ENCODE data around the gene COL21A1. TPM values are rescaled to one million over a fixed set of nuclear protein-coding genes. Genes with fewer than 3 reads are reported as not detected.
A peak's percentile ranks its signal among the peaks of the same experiment; 100 is the strongest.

Gene COL21A1
- total and polyA plus RNA-seq, 2 of the 4 experiments (the other 2 are of a cell fraction): 0.05 TPM; not detected in 1

DNA sequence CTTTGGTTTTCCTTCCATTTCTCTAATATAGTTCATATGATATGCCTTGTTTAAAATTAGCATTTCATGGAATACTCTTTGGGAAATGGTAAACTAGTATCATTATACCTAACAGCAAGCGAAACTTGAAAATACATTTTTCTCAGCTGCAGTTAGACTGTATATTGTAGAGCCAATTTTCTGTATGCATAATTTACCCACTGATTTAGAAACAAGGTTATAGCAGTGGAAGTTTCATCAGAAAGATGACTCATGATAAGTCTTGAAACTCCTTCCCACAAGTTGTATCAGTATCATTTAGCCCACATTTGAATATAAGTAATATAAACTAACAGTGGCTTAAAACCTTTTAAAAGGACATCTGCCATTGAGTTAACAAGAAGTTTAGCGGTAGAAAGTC, 207.2 kb downstream of the COL21A1 start:
- no CpG with 5 or more reads among the region's 2 CpGs for WGBS, 2 experiments (ENCODE audit: extremely low coverage in 2 of 2, insufficient read length in 1 of 2)
- 0 out of 4 replicates have a peak overlapping the region, but pooled peaks of 1 of the 2 experiments have one; percentile 17 for H4K8ac ChIP-seq (ENCODE audit: low read depth in 2 of 2, low read length in 2 of 2)
- H2AFZ ChIP-seq (replicated peaks; ENCODE audit: low read length, poor library complexity): no peak overlapping the region
- peak overlapping the region; percentile 37 for H3K4me2 ChIP-seq (ENCODE audit: low read depth, low read length)
- H2BK120ac ChIP-seq (ENCODE audit: low read depth, low read length): peak overlapping the region; percentile 7; the same call in 1 of the 2 replicates
- BruUV-seq (replicated peaks): no TSS peak
- TF ChIP-seq FOS (IDR thresholded peaks at IDR 0.05; ENCODE audit: low read depth, low read length) (peak; percentile 48; the same call in 1 of the 2 replicates), CEBPB (IDR thresholded peaks at IDR 0.05; ENCODE audit: low read depth, low read length) (peak; percentile 46; the same call in 1 of the 2 replicates), NFE2L2 (IDR thresholded peaks at IDR 0.05; ENCODE audit: low read depth, low read length) (no peak)
- no peak overlapping the region; the same call in 1 of the 2 replicates for H3K56ac ChIP-seq (ENCODE audit: extremely low read depth, insufficient read depth, low read length)
- H3K9ac ChIP-seq (ENCODE audit: low read depth, low read length): no peak overlapping the region
- intact Hi-C loops (cut with micrococcal nuclease): no loop called here
- no peaks in the 10 kb centered on the region for H3K36me3 ChIP-seq (ENCODE audit: control insufficient read depth, insufficient read depth, low read length)
- no peak overlapping the region for H2AK5ac ChIP-seq (ENCODE audit: low read depth, low read length)
- in situ Hi-C loops (cut with MboI; ENCODE audit: low sequenced_read_pairs): no loop called here
- H4K5ac ChIP-seq (ENCODE audit: low read depth, low read length): no peak overlapping the region
- no peaks in the 10 kb centered on the region for H3K27me3 ChIP-seq (ENCODE audit: control insufficient read depth, insufficient read depth, low read length)
- dilution Hi-C loops (cut with HindIII; ENCODE audit: low sequenced_read_pairs, unreplicated experiment): no loop called here
- H3K27ac ChIP-seq (ENCODE audit: insufficient read depth, low read length): peak overlapping the region; percentile 39; the same call in 1 of the 2 replicates
- H3K4me3 ChIP-seq (ENCODE audit: insufficient read depth, low read depth, low read length): no peak overlapping the region
- no peak overlapping the region for H2AK9ac ChIP-seq (replicated peaks; ENCODE audit: low read depth, low read length, poor library complexity)
- H3K9me3 ChIP-seq (ENCODE audit: control insufficient read depth, insufficient read depth, low read length): no peaks in the 10 kb centered on the region; the same call in 1 of the 2 replicates
- POLR2A ChIA-PET (ENCODE audit: unreplicated experiment): no interaction called here
- no peak overlapping the region for H3K23ac ChIP-seq (ENCODE audit: low read depth, low read length)
- H4K91ac ChIP-seq (ENCODE audit: insufficient read depth, low read depth, low read length): no peak overlapping the region
- no peaks in the 10 kb centered on the region for H3K9me1 ChIP-seq (ENCODE audit: insufficient read depth, low read length)
- DNase-seq (peak; percentile 77), ATAC-seq (ENCODE audit: low read depth) (peak; percentile 86)
- no peak overlapping the region for H3K14ac ChIP-seq (replicated peaks; ENCODE audit: low read depth, low read length)
- no peak overlapping the region for H2BK5ac ChIP-seq (ENCODE audit: low read depth, low read length, poor library complexity, severe bottlenecking)
- H2BK20ac ChIP-seq (ENCODE audit: low read depth, low read length): no peak overlapping the region
- peaks cover 2% of the 10 kb centered on the region; the same call in 1 of the 2 replicates for H3K4me1 ChIP-seq (ENCODE audit: control insufficient read depth, insufficient read depth, low read length)
- no peaks in the 10 kb centered on the region for H3K79me1 ChIP-seq (ENCODE audit: low read depth in 1 of 2, low read length in 2 of 2)
- H3K4ac ChIP-seq (ENCODE audit: low read depth, low read length): no peak overlapping the region
- H4K20me1 ChIP-seq (ENCODE audit: insufficient read depth, low read length): no peaks in the 10 kb centered on the region
- H3K18ac ChIP-seq (ENCODE audit: low read depth, low read length): peak overlapping the region; percentile 42; the same call in 1 of the 2 replicates
- H2BK15ac ChIP-seq (ENCODE audit: low read depth, low read length): no peak overlapping the region
- CTCF ChIA-PET: interaction anchor here (1.1 kb wide), 1 partner anchor 12 kb away, joined by 3 read pairs; no protein-coding TSS in a partner anchor

Data from IMR-90 (cell line).